GM19468 (cell line): ENCODE results near the gene CDX1.

Experiments used
- ATAC-seq: cut with Tn5 transposase; IDR thresholded peaks from one replicate; pipeline ENCODE4 v1.9.1; 2021; ENCODE audit warnings: mild to moderate bottlenecking, moderate library complexity, moderate number of reproducible peaks; ENCODE audit not compliant: unreplicated experiment; ENCODE audit errors: extremely low read depth

CDX1 gene

DNA sequence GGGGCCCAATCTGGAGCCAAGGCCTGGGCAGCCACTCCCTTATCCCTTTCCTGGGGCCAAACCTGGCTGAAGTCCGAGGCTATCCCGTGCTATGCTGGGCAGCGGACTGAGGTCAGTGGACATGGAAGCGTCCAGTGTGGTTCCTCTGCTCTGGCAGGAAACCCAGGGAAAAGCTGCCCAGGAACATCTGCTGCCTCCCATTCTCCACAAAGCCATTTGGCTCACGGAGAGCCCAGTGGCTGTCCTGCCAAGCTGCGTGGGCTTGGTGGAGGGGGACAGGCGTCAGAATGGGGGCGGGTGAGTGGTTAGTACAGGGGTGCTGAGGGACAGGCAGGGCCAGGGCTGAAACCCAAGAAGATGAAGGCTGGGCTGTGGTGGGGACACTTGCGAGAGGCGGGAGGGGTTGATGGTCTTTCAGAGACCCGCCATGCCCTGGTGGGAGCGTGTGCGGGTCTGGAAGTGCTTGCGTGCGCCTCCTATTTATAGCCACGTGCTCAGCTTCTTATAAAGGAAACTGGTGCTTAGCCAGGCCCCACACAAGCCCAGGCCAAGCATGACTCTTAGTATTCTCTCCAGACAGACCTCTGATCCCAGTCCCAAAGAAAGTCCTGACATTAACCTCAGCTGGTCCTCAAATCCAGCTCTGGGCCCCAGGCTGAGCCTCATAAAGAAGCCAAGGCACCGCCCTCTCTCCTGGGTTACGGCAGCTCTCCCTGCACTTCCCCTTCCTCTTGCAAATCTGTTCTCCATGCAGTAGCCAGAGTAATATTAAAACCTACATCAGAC lies 13.9 kb downstream of the CDX1 start:
- ATAC-seq = no peak

DNA sequence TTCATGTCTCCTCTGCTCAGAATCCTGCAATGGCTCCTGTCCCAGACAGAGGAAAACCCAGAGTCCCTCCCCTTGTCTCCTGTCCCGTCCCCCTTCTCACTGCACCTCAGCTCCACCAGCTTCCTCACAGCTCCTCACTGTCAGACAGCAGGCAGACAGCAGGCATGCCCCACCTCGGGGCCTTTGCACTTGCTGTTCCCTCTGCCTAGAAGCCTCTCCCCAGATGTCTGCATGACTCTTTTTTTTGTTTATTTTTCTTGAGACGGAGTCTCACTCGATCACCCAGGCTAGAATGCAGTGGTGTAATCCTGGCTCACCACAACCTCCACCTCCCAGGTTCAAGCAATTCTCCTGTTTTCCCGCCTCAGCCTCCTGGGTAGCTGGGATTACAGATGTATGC lies 14.4 kb downstream of the CDX1 start:
- no peak for ATAC-seq

DNA sequence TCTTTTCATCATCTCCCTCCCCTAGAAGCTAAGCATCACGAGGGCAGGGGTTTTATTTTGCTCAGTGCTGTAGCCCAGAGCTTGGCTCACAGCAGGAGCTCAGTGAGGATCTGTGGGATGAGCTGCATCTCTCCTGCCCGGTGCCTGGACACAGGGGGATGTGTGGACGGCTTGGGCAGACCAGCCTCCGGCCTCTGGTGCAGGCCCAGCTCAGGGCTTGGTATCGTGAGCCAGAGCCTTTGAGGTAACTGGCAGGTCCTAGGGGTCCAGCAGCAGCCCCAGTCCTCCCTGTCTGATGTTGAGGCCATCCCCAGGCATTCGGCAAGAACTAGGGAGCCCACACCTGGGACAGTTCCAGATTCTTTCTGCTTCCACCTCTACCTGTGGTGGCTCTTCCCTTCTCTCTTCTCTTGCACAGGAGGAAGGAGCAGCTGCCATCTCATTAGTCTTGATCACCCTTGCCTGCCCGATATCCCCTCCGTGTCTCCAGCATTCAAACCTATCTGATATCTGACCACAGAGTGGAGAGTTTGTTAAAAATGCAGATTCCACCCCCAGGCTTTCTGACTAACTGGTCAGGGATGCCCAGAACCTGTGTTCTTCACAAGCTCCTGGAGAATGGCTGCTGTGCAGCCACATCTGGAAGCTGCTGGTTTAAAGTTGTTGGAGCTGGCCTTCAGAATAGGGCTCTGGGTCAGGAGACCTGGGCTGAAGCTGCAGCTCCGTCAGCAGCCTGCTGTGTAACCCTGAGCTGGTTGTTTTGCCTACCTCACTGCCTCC lies 15.4 kb downstream of the CDX1 start:
- no peak for ATAC-seq

DNA sequence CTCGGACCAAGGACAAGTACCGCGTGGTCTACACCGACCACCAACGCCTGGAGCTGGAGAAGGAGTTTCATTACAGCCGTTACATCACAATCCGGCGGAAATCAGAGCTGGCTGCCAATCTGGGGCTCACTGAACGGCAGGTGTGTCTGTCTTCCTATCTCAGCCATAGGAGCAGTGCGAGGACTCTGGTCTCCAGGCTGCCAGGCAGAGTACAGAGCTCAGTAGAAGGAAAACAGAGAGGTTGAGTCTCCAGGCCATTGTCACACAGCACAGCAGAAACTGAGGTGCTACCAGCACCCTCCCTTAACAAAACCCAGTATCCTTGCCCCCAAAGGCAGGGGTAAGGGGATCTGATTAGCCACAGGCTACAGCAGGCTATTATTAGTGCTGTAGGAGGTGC lies 16.2 kb downstream of the CDX1 start:
- ATAC-seq = no peak

DNA sequence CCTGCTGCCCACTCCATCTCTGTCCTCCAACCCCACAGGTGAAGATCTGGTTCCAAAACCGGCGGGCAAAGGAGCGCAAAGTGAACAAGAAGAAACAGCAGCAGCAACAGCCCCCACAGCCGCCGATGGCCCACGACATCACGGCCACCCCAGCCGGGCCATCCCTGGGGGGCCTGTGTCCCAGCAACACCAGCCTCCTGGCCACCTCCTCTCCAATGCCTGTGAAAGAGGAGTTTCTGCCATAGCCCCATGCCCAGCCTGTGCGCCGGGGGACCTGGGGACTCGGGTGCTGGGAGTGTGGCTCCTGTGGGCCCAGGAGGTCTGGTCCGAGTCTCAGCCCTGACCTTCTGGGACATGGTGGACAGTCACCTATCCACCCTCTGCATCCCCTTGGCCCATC lies 16.9 kb downstream of the CDX1 start:
- ATAC-seq = no peak

DNA sequence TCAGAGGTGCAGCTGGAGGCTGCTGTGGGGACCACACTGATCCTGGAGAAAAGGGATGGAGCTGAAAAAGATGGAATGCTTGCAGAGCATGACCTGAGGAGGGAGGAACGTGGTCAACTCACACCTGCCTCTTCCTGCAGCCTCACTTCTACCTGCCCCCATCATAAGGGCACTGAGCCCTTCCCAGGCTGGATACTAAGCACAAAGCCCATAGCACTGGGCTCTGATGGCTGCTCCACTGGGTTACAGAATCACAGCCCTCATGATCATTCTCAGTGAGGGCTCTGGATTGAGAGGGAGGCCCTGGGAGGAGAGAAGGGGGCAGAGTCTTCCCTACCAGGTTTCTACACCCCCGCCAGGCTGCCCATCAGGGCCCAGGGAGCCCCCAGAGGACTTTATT lies 17.4 kb downstream of the CDX1 start:
- ATAC-seq = no peak

DNA sequence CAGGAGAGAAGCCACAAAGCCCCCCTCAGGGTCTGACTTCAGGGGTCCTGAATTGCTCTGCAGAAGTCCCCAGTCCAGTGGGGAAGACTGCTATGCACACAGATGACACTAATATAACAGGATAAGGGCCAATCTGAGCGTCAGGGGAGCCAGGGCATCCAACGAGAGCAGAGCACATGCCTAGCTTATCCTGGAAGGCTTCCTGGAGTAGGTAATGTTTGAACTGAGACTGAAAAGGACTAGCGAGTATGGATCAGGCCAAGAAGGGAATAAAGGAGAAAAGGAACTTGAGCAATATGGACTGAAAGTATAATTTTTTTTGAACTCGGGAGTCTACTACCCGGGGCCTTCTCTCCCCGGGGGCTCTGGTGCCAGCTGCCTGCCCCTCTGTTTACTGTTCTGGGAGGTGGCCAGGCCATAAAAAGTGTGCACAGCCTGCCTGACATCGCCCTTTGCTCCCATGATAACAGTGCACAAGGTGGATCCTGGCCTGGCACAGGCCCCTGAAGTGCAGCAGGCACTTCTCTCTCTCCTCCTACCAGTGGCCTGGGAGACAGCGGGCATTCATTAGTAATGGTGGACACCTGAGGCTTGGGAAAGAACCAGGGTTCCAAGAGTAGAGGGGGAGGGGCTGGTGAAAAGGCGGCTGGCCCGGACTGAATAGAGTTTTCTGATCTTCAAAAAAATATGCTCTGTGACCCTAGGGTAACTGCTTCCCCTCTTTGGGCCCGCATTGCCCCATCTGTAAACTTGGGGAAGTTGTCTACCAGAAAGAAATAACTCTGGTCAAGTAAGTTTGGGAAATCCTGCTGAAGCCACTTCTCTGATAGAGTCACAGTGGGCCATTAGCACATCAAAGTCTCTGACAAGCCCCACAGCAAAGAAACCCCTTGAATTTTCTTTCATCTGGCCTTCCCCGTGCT lies 18.7 kb downstream of the CDX1 start:
- ATAC-seq = no peak

DNA sequence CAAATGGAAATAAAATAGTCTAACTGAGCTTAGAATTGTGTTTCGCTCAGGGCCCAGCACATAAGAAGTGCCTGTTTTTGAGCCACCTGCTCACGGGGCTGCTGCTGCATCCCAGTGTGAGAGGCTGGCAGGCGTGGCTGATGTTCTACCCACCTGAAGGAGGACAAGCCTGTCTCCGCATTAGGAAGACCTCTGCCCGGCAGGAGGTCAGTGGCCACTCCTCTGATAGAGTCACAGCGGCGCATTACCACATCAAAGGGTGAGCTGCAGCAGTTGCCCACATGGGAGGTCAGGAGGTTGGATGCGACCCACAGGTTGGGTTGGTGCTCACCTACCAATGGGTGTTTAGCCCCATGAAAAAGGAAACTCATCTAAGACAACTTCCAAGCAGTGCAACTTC lies 19.6 kb downstream of the CDX1 start:
- no peak for ATAC-seq

DNA sequence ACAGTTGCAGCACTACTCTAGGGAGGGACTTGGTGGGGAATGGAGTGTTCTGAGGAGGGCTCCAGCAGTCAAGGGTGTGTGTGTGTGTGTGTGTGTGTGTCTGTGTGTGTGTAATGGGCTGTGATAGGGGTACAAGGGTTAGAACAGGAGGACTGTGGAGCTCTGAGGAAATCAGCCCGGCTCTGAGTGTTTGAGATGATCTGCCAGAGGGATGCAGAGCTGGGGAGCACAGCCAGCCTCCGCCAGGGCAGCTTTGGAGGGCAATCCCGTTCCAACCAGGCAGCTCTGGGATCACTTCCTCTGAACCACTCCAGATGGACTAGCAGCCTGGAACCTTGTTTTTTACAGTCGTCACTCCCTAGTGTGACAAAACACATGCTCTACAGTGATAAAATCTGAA lies 20.3 kb downstream of the CDX1 start:
- no peak for ATAC-seq

DNA sequence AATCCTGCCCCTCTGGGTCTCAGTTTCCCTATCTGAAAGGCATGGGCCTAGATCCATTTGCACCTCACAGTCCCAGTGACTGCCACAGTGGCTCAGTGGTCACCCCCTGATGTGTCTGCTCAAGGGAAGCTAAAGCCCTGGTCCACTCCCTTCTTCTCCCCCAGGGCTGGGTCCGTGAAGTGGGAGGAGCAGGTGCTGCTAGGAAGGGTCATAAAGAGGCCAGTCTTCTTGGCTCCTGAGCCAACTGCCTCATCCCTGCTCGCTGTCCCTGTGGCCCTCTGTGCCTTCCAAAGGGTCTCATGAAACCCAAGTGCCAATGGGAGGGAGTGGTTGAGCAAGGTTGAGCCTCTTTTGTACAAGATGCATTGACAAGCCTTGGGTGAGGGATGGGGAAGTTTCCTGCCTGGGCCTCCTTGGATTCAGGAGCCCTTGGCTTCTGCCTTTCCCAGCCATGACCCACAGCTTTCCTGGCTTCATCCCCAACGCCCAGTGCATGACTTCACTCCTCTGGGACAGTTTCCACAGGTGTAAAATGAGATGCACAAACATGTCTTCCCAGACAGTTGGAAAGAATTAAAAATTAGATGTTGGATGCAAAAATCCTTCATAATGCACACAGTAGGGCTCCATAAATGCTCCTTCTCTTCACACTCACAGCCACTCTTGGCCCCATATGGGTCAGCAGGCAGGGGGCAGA lies 21.7 kb downstream of the CDX1 start:
- no peak for ATAC-seq

DNA sequence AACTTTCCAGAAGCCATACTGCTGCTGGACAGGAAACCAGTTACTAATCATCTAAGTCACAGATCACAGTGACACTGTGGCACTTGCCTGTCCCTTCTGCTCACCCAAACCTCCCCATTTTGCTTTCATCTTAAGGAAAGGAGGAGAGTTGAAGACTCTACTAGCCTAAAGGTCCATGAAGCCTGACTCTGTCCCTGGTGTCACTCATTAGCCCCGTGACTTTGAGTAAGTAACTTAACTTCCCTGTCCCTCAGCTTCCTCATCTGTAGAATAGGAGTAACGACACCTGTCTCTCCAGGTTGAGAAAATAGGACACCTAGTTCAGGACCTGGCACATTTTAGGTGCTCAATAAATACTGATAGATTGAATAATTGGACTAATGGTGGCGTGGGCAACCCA lies 22.7 kb downstream of the CDX1 start:
- ATAC-seq = no peak

DNA sequence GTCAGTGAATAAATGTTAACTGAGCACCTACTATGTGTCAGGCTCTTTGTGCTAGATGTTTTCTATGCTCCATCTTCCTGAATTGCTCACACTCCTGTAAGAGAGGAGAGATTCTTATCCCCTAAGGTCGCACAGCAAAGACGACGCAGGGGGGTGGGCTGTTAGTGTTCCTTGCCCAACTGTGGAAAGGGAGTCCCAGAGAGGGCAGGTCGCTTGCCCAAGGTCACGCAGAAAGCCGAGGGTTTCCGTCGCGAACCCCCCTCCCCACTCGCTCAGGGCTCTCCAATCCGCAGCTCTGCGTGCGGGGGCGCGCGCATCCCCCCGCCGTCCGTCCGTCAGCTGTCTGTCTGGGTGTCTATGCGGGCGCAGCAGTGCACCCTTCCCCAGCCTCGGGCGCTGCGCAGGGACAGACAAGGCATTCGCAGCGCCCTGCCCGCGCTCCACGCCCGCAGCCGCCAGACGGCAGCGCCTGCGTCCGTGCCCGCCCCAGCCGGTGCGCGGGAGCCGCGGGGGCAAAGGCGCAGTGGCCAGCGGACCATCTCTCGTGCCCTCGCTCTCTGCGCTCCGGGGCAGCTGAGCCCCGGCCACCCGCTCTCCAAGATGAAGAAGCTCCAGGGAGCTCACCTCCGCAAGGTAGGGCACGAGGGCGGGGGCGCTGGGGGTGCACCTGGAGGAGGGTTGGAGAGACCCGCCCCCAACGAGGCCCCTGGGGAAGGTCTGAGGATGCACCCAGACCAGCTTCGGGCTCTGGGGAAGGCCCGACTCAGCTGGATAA lies 23.3 kb downstream of the CDX1 start, which contains the start of gene SLC6A7:
TSS of gene SLC6A7 (plus strand) at position 335 of the 775 bp plus-strand sequence. CDS start at position 601, 266 bp downstream.
- ATAC-seq = no peak

DNA sequence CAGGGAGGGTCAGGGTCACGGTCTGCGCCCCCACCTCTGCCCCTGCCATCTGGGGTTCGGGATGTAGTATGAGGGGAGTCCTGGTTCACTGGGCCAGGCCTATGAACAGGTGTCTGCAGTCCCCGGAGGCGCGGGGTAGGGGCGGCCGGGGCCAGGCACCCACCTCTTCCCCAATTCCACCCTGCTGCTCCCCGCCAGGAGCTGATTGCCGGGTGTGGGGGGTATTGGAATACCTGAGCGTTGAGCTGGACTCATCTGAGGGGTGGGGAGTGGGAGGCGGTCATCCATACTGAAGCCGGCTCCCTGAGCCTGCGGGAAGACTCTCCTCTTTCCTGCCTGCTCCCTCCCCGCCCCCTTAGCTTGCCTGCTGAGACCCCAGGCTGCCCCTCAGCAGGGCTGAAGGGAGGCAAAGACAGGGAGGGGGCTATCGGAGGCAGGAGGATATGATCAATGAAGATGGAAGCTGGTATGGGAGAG lies 24.0 kb downstream of the CDX1 start:
- ATAC-seq = no peak

DNA sequence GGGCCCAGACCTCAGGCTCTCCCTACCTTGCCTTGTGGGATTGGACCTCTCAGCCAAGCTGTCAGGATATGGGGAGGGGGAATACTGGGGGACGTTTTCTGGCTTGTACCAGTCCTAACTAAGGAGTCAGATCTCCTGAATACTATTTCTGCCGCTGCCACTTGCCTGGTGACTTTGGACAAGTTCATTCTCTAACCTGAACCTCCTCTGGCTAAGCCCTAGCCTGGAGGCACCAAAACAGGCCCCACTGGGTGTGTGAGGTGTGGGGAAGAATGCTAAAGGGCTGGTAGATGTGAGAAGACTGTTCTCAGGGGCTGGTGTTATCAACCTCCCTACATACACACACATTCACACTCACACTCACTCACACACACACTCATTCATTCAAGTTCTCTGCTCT lies 24.4 kb downstream of the CDX1 start:
- ATAC-seq = no peak

DNA sequence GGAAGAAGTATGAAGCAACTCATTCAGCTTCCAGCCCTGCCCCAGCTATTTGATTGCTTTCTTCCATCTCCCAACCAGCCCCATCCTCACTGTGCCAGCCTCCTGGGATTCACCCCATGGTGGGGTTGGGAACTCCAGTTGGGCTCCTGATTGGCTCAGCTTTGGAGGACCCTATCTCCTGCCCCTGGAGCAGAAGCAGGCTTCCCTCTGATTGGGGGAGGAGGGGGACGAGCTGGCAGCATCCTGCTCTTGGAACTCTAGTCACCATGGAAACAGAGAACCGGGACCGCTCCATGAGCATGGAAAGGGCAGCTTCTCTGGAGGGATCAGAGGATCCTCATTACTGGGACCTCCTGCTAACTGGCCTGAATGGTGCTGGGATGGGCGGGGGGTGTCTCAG lies 25.9 kb downstream of the CDX1 start:
- no peak for ATAC-seq

DNA sequence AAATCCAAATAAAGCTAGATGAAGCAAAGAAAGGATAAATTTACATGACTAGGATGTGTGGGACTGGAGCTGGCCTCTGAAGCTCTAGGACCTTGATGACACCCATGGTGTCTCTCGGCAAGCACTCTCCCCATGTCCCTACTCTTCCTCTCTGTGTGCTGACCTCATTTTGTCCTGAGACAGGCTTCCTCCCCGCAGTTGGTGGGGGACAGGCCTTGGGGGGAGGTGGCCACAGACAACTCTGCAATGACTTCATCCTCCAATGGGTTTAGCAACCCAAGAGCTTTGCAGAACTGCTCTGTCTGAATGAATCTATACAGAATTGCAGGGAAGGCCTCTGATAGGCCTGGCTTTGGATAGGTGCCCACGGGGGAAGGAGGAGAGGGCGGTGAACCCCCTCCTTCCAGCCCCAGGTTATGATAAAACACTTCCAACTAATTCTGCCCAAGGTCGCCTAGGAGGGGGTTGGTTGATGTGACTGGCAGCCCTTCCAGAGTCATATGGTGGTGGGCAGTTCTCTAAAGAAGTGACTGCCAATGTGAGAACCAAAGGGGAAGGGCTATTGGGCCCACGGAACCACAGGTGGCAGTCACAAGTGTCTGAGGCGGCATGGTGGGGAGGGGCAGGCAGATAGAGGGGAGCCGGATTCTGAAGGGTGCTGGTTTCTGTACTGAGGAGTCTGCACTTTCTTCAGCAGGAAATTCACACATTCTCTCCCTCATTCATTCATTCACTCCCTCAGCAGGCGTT lies 29.3 kb downstream of the CDX1 start:
- no peak for ATAC-seq

DNA sequence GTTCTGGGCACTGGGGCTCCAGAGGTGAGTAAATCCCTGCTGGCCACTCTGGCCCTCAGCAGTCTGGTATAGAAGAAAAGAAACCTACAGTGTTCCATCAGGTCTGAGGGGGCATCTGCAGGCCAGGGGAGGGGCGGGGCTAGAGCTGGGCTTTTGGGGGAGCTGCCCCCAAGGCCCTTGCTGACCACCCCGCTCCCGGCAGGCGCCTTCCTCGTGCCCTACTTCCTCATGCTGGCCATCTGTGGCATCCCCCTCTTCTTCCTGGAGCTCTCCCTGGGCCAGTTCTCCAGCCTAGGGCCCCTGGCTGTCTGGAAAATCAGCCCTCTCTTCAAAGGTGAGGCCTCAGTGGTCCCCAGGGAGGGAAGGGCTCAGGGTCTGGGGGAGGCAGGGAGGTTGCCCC lies 29.9 kb downstream of the CDX1 start:
- ATAC-seq = no peak

DNA sequence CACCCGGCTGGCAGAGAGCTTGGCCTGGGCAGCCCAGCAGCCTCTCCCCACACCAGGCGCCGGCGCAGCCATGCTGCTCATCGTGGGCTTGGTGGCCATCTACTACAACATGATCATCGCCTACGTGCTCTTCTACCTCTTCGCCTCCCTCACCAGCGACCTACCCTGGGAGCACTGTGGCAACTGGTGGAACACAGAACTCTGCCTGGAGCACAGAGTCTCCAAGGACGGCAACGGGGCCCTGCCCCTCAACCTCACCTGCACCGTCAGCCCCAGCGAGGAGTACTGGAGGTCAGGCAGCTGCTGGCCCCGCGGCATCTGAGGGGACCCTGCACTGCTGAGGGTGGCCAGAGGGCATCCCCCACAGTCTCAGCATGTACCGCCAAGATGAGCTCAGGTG lies 30.4 kb downstream of the CDX1 start:
- ATAC-seq = no peak
